A549 (cell line): ENCODE measurements around the gene TLK1. TPM values are rescaled to one million over a fixed set of nuclear protein-coding genes. Genes with fewer than 3 reads are reported as not detected.

Experiments used
- ATAC-seq, 2 experiments: fragments of 200-7000 bp in 1 of 2; fragments of >200 bp in 1 of 2; cut with Nextera tagmentation in 1 of 2; cut with Tn5 transposase in 1 of 2; 3 replicates each; pipeline versions ENCODE4 v1.8.0 to v1.9.1; 2018 to 2020; ENCODE audit warnings: mild to moderate bottlenecking in 1 of 2, moderate library complexity in 1 of 2
- CTCF ChIA-PET: fragments of 300-600 bp; sonication (Branson Sonifier 250); formaldehyde crosslinking; extraction: SDS; loops from one replicate; lab custom pipeline; 2021; ENCODE audit warnings: antibody characterized with exemption, inconsistent platforms; lab: Yijun Ruan, JAX
- POLR2A ChIA-PET: fragments of 350-600 bp; formaldehyde crosslinking; extraction: SDS; loops from one replicate; lab custom pipeline; 2021; ENCODE audit warnings: antibody characterized with exemption, inconsistent platforms; lab: Yijun Ruan, JAX
- DNase-seq, 2 experiments: peaks; one replicate each; pipeline versions ENCODE4 v3.0.0 to v3.0.0-alpha.2; 2011 to 2016; ENCODE audit warnings: low read depth in 1 of 2, low spot score in 1 of 2
- FAIRE-seq: peaks from 2 replicates; lab custom pipeline; 2011; peaks lifted over from hg19 to GRCh38; lab: Jason Lieb, UNC
- H3K27ac ChIP-seq, 2 experiments: fragments of >200 bp; sonication (Bioruptor Twin); formaldehyde crosslinking; 3 replicates each; pipeline ENCODE4 v1.5.1; 2016 to 2017
- H3K4me1 ChIP-seq: fragments of >200 bp; sonication (Bioruptor Twin); formaldehyde crosslinking; 3 replicates; pipeline ENCODE4 v1.6.1; 2016
- H3K4me2 ChIP-seq: fragments of >200 bp; sonication (Bioruptor Twin); formaldehyde crosslinking; 3 replicates; pipeline ENCODE4 v1.6.1; 2016
- H3K4me3 ChIP-seq: fragments of >200 bp; sonication (Bioruptor Twin); formaldehyde crosslinking; 3 replicates; pipeline ENCODE4 v1.5.1; 2016
- H3K9me3 ChIP-seq: fragments of >200 bp; sonication (Bioruptor Twin); formaldehyde crosslinking; 3 replicates; pipeline ENCODE4 v1.6.1; 2016
- BCL3 ChIP-seq: fragments of >200 bp; sonication (Bioruptor Twin); formaldehyde crosslinking; IDR thresholded peaks from 3 replicates; pipeline ENCODE4 v1.6.1; 2016
- CBX2 ChIP-seq: fragments of 200-600 bp; sonication (generic); IDR thresholded peaks from 2 replicates; pipeline ENCODE4 v1.6.1; 2016; ENCODE audit warnings: low read depth, mild to moderate bottlenecking, borderline replicate concordance
- CEBPB ChIP-seq, 2 experiments: fragments of >200 bp in 1 of 2; sonication (Bioruptor Twin) in 1 of 2; formaldehyde crosslinking in 1 of 2; IDR thresholded peaks; 2 replicates each; pipeline ENCODE4 v1.6.1; 2012 to 2016
- FOSL2 ChIP-seq, 2 experiments: fragments of 450-650 bp in 1 of 2; fragments of >200 bp in 1 of 2; sonication (Bioruptor Twin) in 1 of 2; formaldehyde crosslinking; IDR thresholded peaks; 2 replicates each; pipeline versions ENCODE4 v1.5.0 to v1.6.1; 2016 to 2020; ENCODE audit warnings: mild to moderate bottlenecking in 1 of 2, moderate library complexity in 1 of 2
- HDAC2 ChIP-seq: fragments of 200-600 bp; sonication (generic); IDR thresholded peaks from 2 replicates; pipeline ENCODE4 v1.6.1; 2016
- HEYL ChIP-seq: fragments of 250-450 bp; sonication (Bioruptor Pico); IDR thresholded peaks from 2 replicates; pipeline ENCODE4 v1.8.0; 2021; ENCODE audit warnings: mild to moderate bottlenecking, moderate library complexity
- KDM1A ChIP-seq: fragments of 200-600 bp; sonication (generic); IDR thresholded peaks from 2 replicates; pipeline ENCODE4 v1.6.1; 2016; ENCODE audit warnings: low read depth, mild to moderate bottlenecking
- MYC ChIP-seq: IDR thresholded peaks from 2 replicates; pipeline ENCODE4 v1.6.1; 2012; ENCODE audit warnings: mild to moderate bottlenecking, inconsistent platforms, low read length, improper control_type of control experiment, borderline replicate concordance
- NFE2L2 ChIP-seq: fragments of 150-350 bp; conservative IDR thresholded peaks from 2 replicates; pipeline ENCODE4 v1.6.1; 2014; ENCODE audit warnings: low read length
- RAD21 ChIP-seq, 2 experiments: fragments of >200 bp in 1 of 2; sonication (Bioruptor Twin) in 1 of 2; formaldehyde crosslinking in 1 of 2; IDR thresholded peaks in 1 of 2; conservative IDR thresholded peaks in 1 of 2; 2 replicates in 1 of 2; 3 replicates in 1 of 2; pipeline ENCODE4 v1.6.1; 2012 to 2018; ENCODE audit warnings: inconsistent platforms in 1 of 2
- RNF2 ChIP-seq: fragments of 200-600 bp; sonication (generic); IDR thresholded peaks from 2 replicates; pipeline ENCODE4 v1.6.1; 2016; ENCODE audit warnings: low read depth, mild to moderate bottlenecking, antibody characterized with exemption, moderate library complexity, borderline replicate concordance
- TFCP2L1 ChIP-seq: fragments of 250-450 bp; sonication (Bioruptor Pico); IDR thresholded peaks from 2 replicates; pipeline ENCODE4 v1.5.0; 2021; ENCODE audit warnings: mild to moderate bottlenecking
- TP53 ChIP-seq: fragments of 250-450 bp; sonication (Bioruptor Pico); IDR thresholded peaks from 2 replicates; pipeline ENCODE4 v1.5.0; 2021; ENCODE audit warnings: mild to moderate bottlenecking, moderate library complexity
- ZC3H11A ChIP-seq: fragments of 450-650 bp; IDR thresholded peaks from 2 replicates; pipeline ENCODE4 v1.6.1; 2014; ENCODE audit warnings: antibody characterized with exemption, mild to moderate bottlenecking
- WGBS: methylation state at CpG from one replicate; pipeline ENCODE4 v1.1.6; 2017; ENCODE audit errors: missing lambda C conversion rate; 5-methylcytosine and 5-hydroxymethylcytosine counted together
- polyA plus RNA-seq, 4 experiments: library from polyadenylated mRNA; depleted of rRNA in 3 of 4; stranded (reverse); fragments of >200 nt; fragmentation: RNase III in 1 of 4; extraction: RNeasy Plus Mini Kit Qiagen cat#74134 plus additional on column Dnase treatment in 1 of 4; gene quantifications; 2 replicates in 3 of 4; 3 replicates in 1 of 4; pipeline ENCODE4 v1.2.3, GENCODE V29; 2011 to 2017
- TF ChIP-seq, protein P1 (sequence below): fragments of >200 bp; sonication (Bioruptor Twin); formaldehyde crosslinking; IDR thresholded peaks from 2 replicates; pipeline ENCODE4 v1.6.1; 2016
- TF ChIP-seq, protein P2 (sequence below): fragments of 250-450 bp; sonication (Bioruptor Pico); IDR thresholded peaks from 2 replicates; pipeline ENCODE4 v1.5.0; 2020; ENCODE audit warnings: low read depth, mild to moderate bottlenecking, moderate library complexity
- TF ChIP-seq, protein P3 (sequence below): fragments of 150-350 bp; IDR thresholded peaks from 2 replicates; pipeline ENCODE4 v1.6.1; 2014; ENCODE audit warnings: low read depth, mild to moderate bottlenecking, low read length

TLK1 gene
- polyA plus RNA-seq, 2 of the 4 experiments (the other 2 are of a cell fraction), result 16.9 to 28.9 TPM

DNA sequence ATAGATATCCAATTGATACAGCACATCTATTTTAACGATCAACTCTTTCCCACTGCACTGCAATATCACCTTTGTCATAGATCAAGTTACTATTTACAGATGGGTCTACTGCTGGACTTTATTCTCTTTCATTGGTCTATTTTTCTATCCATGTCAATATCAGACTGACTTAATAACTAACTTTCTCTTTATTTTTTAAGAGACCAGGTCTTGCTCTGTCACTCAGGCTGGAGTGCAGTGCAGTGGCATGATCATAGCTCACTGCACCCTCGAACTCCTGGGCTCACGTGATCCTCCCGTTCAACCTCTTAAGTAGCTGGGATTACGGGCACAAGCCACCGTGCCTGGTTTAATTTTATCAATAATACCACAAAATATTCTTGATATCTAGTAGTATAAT is 71.2 kb downstream of the TLK1 start:
- WGBS, result 97% methylated on average over 6 of the region's 6 CpGs
- POLR2A ChIA-PET, result no interaction called here
- no peak for FAIRE-seq

DNA sequence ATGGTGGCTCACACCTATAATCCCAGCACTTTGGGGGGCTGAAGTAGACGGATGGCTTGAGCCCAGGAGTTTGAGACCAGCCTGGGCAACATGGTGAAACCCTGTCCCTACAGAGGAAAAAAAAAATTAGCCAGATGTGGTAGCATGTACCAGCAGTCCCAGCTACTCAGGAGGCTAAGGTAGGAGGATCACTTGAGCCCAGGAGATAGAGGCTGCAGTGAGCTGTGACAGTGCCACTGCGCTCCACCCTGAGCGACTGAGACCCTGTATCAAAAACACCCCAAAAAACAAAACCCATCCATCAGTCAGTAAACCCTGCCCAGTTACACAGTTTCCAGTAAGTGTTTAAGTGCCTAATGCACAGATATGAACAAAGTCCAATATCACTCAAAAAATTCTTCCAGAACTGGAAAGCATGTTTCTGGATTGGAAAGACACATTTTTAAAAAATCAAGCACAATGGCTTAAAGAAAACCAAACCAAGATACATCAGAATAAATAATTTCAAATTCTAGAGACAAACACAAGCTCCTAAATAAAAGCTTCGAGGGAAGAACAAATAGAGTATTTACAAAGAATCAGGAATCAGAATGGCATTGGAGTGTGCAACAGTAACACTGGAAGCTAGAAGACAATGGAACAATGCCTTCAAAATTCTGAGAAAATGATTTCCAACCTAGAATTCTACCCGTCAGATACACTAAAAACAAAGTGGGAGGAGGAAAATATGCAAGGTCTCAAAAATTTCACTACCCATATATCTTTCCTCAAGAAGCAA is 72.4 kb downstream of the TLK1 start:
- TF ChIP-seq HEYL (CRISPR knock-in tag), result no peak
- no peak for TF ChIP-seq BCL3
- no peak for TF ChIP-seq NFE2L2
- TF ChIP-seq RNF2, result no peak
- TF ChIP-seq MYC, result no peak
- TF ChIP-seq CBX2, result no peak
- TF ChIP-seq ZC3H11A, result no peak
- TF ChIP-seq TFCP2L1 (CRISPR knock-in tag), result no peak
- no peak for TF ChIP-seq KDM1A
- no peak for TF ChIP-seq RAD21 (conservative IDR thresholded peaks at IDR 0.05 in 1 of 2, IDR thresholded peaks at IDR 0.05 in 1 of 2)
- H3K4me1 ChIP-seq, result peaks cover 8% of the 10 kb centered on the region; the same call in 1 of the 3 replicates
- H3K9me3 ChIP-seq, result no peaks in the 10 kb centered on the region
- CTCF ChIA-PET, result interaction anchor here (1.0 to 2.0 kb wide), 3 partner anchors 9 to 328 kb away, joined by 4 to 18 read pairs (median 6); no protein-coding TSS in a partner anchor
- WGBS, result 87% methylated on average over 5 of the region's 5 CpGs
- DNase-seq (no peak), ATAC-seq (no peak; a peak in 1 of 6 replicates), FAIRE-seq (no peak)
- no peak overlapping the region for H3K4me2 ChIP-seq
- POLR2A ChIA-PET, result no interaction called here
- no peak overlapping the region for H3K4me3 ChIP-seq
- H3K27ac ChIP-seq, result no peak overlapping the region

More for the DNA sequence above, 71.2 kb downstream of the TLK1 start:
- no peak for ATAC-seq
- Histone ChIP-seq H3K9me3 (no peaks in the 10 kb centered on the region), H3K27ac (no peak overlapping the region), H3K4me3 (no peak overlapping the region), H3K4me1 (peaks cover 8% of the 10 kb centered on the region; the same call in 1 of the 3 replicates), H3K4me2 (no peak overlapping the region)
- no peak for DNase-seq
- TF ChIP-seq, protein P1, sequence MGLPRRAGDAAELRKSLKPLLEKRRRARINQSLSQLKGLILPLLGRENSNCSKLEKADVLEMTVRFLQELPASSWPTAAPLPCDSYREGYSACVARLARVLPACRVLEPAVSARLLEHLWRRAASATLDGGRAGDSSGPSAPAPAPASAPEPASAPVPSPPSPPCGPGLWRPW, result no peak
- TF ChIP-seq, protein P2, sequence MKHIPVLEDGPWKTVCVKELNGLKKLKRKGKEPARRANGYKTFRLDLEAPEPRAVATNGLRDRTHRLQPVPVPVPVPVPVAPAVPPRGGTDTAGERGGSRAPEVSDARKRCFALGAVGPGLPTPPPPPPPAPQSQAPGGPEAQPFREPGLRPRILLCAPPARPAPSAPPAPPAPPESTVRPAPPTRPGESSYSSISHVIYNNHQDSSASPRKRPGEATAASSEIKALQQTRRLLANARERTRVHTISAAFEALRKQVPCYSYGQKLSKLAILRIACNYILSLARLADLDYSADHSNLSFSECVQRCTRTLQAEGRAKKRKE (CRISPR knock-in tag), result no peak
- no peak for TF ChIP-seq CEBPB (IDR thresholded peaks at IDR 0.05)
- no peak for TF ChIP-seq HEYL (CRISPR knock-in tag)
- TF ChIP-seq TP53, result no peak
- CTCF ChIA-PET, result no interaction called here

GRCh38 chr2:171087547-171087946 is 73.1 kb downstream of the TLK1 start:
- H3K27ac ChIP-seq, result no peak overlapping the region
- H3K4me3 ChIP-seq, result no peak overlapping the region
- FAIRE-seq (no peak), ATAC-seq (no peak; a peak in 1 of 6 replicates), DNase-seq (no peak)
- H3K9me3 ChIP-seq, result no peaks in the 10 kb centered on the region
- TF ChIP-seq, protein P3, sequence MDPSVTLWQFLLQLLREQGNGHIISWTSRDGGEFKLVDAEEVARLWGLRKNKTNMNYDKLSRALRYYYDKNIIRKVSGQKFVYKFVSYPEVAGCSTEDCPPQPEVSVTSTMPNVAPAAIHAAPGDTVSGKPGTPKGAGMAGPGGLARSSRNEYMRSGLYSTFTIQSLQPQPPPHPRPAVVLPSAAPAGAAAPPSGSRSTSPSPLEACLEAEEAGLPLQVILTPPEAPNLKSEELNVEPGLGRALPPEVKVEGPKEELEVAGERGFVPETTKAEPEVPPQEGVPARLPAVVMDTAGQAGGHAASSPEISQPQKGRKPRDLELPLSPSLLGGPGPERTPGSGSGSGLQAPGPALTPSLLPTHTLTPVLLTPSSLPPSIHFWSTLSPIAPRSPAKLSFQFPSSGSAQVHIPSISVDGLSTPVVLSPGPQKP, result no peak
- TF ChIP-seq FOSL2 (IDR thresholded peaks at IDR 0.05) (no peak), FOSL2 (CRISPR knock-in tag; IDR thresholded peaks at IDR 0.05) (no peak), HDAC2 (no peak)
- H3K4me1 ChIP-seq, result peaks cover 8% of the 10 kb centered on the region; the same call in 1 of the 3 replicates
- 90% methylated on average over 1 of the region's 1 CpG for WGBS
- ChIA-PET CTCF (interaction anchor here (0.6 to 2.0 kb wide), 12 partner anchors 9 to 681 kb away, joined by 3 to 18 read pairs (median 4); no protein-coding TSS in a partner anchor), POLR2A (no interaction called here)
- H3K4me2 ChIP-seq, result no peak overlapping the region
